ENCODE results near the gene TPST1.

The TPST1 gene

DNA sequence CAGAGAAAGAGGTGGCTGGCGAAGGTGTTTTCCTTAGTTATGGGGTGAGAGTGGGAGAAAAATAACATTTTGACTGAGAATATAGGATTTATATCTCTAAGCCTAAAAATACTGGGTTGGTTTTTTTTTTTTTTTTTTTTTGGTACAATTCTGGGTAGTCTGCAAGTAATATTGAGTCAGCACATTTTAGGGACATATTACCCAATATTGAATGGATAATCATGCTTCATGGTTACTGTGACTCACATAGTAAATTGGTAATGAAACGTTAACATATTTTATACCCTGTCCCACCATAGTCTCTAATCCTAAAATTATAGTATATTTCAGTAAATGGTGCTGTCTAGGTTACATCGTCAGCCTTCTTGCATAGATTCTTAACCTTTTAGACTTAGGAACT, 91.4 kb downstream of the TPST1 start:
- TF ChIP-seq CREB1 (IDR thresholded peaks at IDR 0.05; ENCODE audit: low read depth) (no peak), EP300 (IDR thresholded peaks at IDR 0.05; ENCODE audit: borderline replicate concordance) (no peak), FOXM1 (IDR thresholded peaks at IDR 0.05; ENCODE audit: borderline replicate concordance, low read depth) (no peak), MAX (IDR thresholded peaks at IDR 0.05) (no peak), REST (IDR thresholded peaks at IDR 0.05; ENCODE audit: low read depth) (no peak), NFIC (IDR thresholded peaks at IDR 0.05) (no peak), TCF12 (IDR thresholded peaks at IDR 0.05; ENCODE audit: low read depth) (no peak), RAD21 (IDR thresholded peaks at IDR 0.05; ENCODE audit: low read depth) (no peak), EGR1 (IDR thresholded peaks at IDR 0.05) (no peak), TEAD4 (IDR thresholded peaks at IDR 0.05) (no peak), ZBTB7A (IDR thresholded peaks at IDR 0.05; ENCODE audit: low read depth) (no peak), YY1 (IDR thresholded peaks at IDR 0.05; ENCODE audit: low read depth) (no peak), CEBPB (IDR thresholded peaks at IDR 0.05) (no peak), TAF1 (IDR thresholded peaks at IDR 0.05; ENCODE audit: low read depth) (no peak)
- TF ChIP-seq, protein P1, sequence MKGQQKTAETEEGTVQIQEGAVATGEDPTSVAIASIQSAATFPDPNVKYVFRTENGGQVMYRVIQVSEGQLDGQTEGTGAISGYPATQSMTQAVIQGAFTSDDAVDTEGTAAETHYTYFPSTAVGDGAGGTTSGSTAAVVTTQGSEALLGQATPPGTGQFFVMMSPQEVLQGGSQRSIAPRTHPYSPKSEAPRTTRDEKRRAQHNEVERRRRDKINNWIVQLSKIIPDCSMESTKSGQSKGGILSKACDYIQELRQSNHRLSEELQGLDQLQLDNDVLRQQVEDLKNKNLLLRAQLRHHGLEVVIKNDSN (IDR thresholded peaks at IDR 0.05) = no peak

DNA sequence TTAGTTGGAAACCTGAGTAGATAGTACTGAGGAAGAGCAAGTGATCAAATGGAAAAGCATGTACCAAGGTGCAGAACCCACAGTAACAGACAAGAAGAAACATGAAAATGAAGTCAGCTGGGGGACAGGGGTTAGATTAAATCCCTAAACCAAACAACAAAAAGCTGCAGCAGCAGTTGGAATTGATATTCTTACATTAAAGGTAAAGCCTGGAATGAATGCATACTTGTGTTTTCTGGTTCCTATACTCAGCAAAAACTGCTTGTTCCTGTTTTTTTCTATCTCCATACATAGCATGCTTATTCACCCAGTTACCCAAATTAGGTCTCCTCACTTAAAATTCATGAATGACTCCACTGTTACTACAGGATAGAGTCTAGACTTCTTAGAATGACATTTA, 92.4 kb downstream of the TPST1 start:
- TF ChIP-seq TCF12 (IDR thresholded peaks at IDR 0.05; ENCODE audit: low read depth) (no peak), YY1 (IDR thresholded peaks at IDR 0.05; ENCODE audit: low read depth) (no peak)

DNA sequence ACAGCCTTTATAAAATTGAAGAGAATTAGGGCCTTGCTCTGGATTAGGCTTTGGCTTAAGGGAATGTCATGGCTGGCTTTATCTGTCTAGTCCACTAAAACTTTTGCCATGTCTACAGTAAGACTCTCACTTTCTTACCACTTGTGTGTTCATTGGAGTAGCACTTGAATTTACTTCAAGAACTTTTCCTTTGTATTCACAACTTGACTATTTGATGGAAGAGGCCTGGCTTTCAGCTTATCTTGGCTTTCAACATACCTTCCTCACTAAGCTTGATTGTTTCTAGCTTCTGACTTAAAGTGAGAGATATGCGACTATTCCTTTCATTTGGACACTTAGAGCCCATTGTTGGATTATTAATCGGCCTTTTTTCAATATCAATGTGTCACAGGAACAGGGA, 96.1 kb downstream of the TPST1 start:
- TF ChIP-seq ZBTB7A (IDR thresholded peaks at IDR 0.05; ENCODE audit: low read depth) (no peak), TAF1 (IDR thresholded peaks at IDR 0.05; ENCODE audit: low read depth) (no peak), EGR1 (IDR thresholded peaks at IDR 0.05) (no peak), YY1 (IDR thresholded peaks at IDR 0.05; ENCODE audit: low read depth) (no peak), MAX (IDR thresholded peaks at IDR 0.05) (no peak), REST (IDR thresholded peaks at IDR 0.05; ENCODE audit: low read depth) (no peak), CREB1 (IDR thresholded peaks at IDR 0.05; ENCODE audit: low read depth) (no peak), FOXM1 (IDR thresholded peaks at IDR 0.05; ENCODE audit: borderline replicate concordance, low read depth) (no peak), NFIC (IDR thresholded peaks at IDR 0.05) (no peak), TCF12 (IDR thresholded peaks at IDR 0.05; ENCODE audit: low read depth) (no peak), EP300 (IDR thresholded peaks at IDR 0.05; ENCODE audit: borderline replicate concordance) (no peak), RAD21 (IDR thresholded peaks at IDR 0.05; ENCODE audit: low read depth) (no peak), TEAD4 (IDR thresholded peaks at IDR 0.05) (no peak), CEBPB (IDR thresholded peaks at IDR 0.05) (no peak)
- TF ChIP-seq, protein P1 (IDR thresholded peaks at IDR 0.05) = no peak

GRCh38 chr7:66301737-66302136, 96.6 kb downstream of the TPST1 start:
- no peak for TF ChIP-seq YY1 (IDR thresholded peaks at IDR 0.05; ENCODE audit: low read depth)
- TF ChIP-seq MAX (IDR thresholded peaks at IDR 0.05) = no peak
- TF ChIP-seq EGR1 (IDR thresholded peaks at IDR 0.05) = no peak
- TF ChIP-seq TEAD4 (IDR thresholded peaks at IDR 0.05) = no peak

GRCh38 chr7:66303454-66304155, 98.5 kb downstream of the TPST1 start:
- TF ChIP-seq REST (IDR thresholded peaks at IDR 0.05; ENCODE audit: low read depth) (no peak), TAF1 (IDR thresholded peaks at IDR 0.05; ENCODE audit: low read depth) (no peak), YY1 (IDR thresholded peaks at IDR 0.05; ENCODE audit: low read depth) (no peak), NFIC (IDR thresholded peaks at IDR 0.05) (no peak), TEAD4 (IDR thresholded peaks at IDR 0.05) (no peak), TCF12 (IDR thresholded peaks at IDR 0.05; ENCODE audit: low read depth) (no peak), CEBPB (IDR thresholded peaks at IDR 0.05) (no peak)
- TF ChIP-seq, protein P1 (IDR thresholded peaks at IDR 0.05) = no peak

Data from Ishikawa (cell line).